Fibroblast of peridontal ligament (primary cell): ENCODE measurements around the gene DUS4L.

Source experiments
- DNase-seq: peaks from one replicate; pipeline ENCODE4 v3.0.0-alpha.2; 2010; ENCODE audit errors: extremely low read depth

Gene DUS4L

GRCh38 chr7:107579885-107580715 lies 16.3 kb downstream of the DUS4L start, which contains the start of gene BCAP29:
BCAP29 (plus strand) TSS chr7:107580246; CDS start chr7:107580773, 527 bp downstream.
- peak; percentile 45 for DNase-seq

- DNase-seq, result no peak
Measured at GRCh38 chr7:107580716-107581383, 17.1 kb downstream of the DUS4L start.

GRCh38 chr7:107581387-107582013 lies 17.7 kb downstream of the DUS4L start:
- DNase-seq, result peak; percentile 59

GRCh38 chr7:107582875-107583274 lies 19.1 kb downstream of the DUS4L start:
- peak; percentile 28 for DNase-seq

GRCh38 chr7:107584716-107585115 lies 20.9 kb downstream of the DUS4L start:
- no peak for DNase-seq

- DNase-seq, result no peak
Measured at GRCh38 chr7:107588529-107589130, 24.9 kb downstream of the DUS4L start.

GRCh38 chr7:107591421-107591820 lies 27.6 kb downstream of the DUS4L start:
- peak; percentile 46 for DNase-seq

- peak; percentile 80 for DNase-seq
Measured at GRCh38 chr7:107592361-107593024, 28.7 kb downstream of the DUS4L start.

- DNase-seq, result no peak
Measured at GRCh38 chr7:107593025-107593410, 29.2 kb downstream of the DUS4L start.

GRCh38 chr7:107594961-107595737 lies 31.4 kb downstream of the DUS4L start:
- peak; percentile 86 for DNase-seq

- no peak for DNase-seq
Measured at GRCh38 chr7:107596881-107597581, 33.3 kb downstream of the DUS4L start.

GRCh38 chr7:107597582-107597916 lies 33.8 kb downstream of the DUS4L start:
- DNase-seq, result no peak

- DNase-seq, result no peak
Measured at GRCh38 chr7:107597953-107598352, 34.2 kb downstream of the DUS4L start.

- DNase-seq, result no peak
Measured at GRCh38 chr7:107599262-107599661, 35.5 kb downstream of the DUS4L start.

GRCh38 chr7:107600816-107601215 lies 37.0 kb downstream of the DUS4L start:
- no peak for DNase-seq

- DNase-seq, result no peak
Measured at GRCh38 chr7:107605218-107605815, 41.5 kb downstream of the DUS4L start.

GRCh38 chr7:107606303-107606702 lies 42.5 kb downstream of the DUS4L start:
- DNase-seq, result no peak

- DNase-seq, result no peak
Measured at GRCh38 chr7:107609811-107610261, 46.1 kb downstream of the DUS4L start.

- DNase-seq, result no peak
Measured at GRCh38 chr7:107610323-107610722, 46.6 kb downstream of the DUS4L start.

- DNase-seq, result no peak
Measured at GRCh38 chr7:107613439-107613838, 49.7 kb downstream of the DUS4L start.
